ENCODE measurements around the gene TP53TG5.

TP53TG5 gene

DNA sequence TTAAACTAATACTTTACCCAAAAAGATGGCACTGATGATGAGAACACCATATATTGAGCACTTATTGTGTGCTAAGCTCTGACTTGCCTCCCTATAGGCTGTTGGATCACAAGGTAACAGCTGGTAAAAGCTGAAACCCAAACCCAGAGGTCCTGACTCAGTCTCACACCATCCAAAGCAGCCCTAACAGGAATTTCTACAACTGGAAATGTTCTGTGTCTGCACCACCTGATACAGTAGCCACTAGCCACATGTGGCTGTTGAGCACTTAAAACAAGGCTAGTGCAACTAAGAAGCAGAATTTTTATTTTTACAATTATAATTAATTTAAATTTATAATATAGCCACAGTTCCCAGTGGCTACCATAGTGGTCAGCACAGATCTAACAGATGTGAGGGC lies 54.4 kb downstream of the TP53TG5 start:
- no peak for DNase-seq (ENCODE audit: low read depth)

GRCh38 chr20:45322952-45323383 lies 55.2 kb downstream of the TP53TG5 start:
- no peak for DNase-seq (ENCODE audit: low read depth)
